Motor neuron (in vitro differentiated cells): ENCODE results near the gene LHX5. TPM values are rescaled to one million over a fixed set of nuclear protein-coding genes. Genes with fewer than 3 reads are reported as not detected.

Experiments used
- total RNA-seq, 8 experiments: library from RNA; unstranded; fragments of 300-600 nt; gene quantifications; 2 replicates each; pipeline versions ENCODE4 v1.2.3 to v1.2.4, GENCODE V29; 2022

LHX5 gene
- total RNA-seq, 8 experiments from 2014 or later: 0.09 to 0.71 (median 0.45) TPM; not detected in 2

Other genes with a start within 250 kb of the LHX5 start
- 100 to 1,000 TPM in 1 of 8 experiments, 10 to 100 TPM in 2, 1 to 10 TPM in 5; 2.2 to 165 (median 4.9) TPM for gene SLC8B1, start 136.8 kb downstream of the LHX5 start, total RNA-seq
- gene PLBD2, start 113.3 kb downstream of the LHX5 start, total RNA-seq: 10 to 100 TPM in 4 of 8 experiments, 1 to 10 TPM in 4; 5.2 to 73.8 (median 9.9) TPM
- 1 to 10 TPM in 2 of 8 experiments, under 1 TPM in 6; 0.14 to 3.0 (median 0.47) TPM for gene SDS, start 68.0 kb downstream of the LHX5 start, total RNA-seq
- 10 to 100 TPM in 6 of 8 experiments, 1 to 10 TPM in 2; 6.9 to 26.3 (median 13.0) TPM for gene SDSL, start 49.5 kb downstream of the LHX5 start, total RNA-seq